Activated CD4-positive, alpha-beta T cell treated with anti-CD3 and anti-CD28 coated beads, Interleukin-10, Interleukin-2, amounts not matched to agents 100 ng/mL and 50 ng/mL, durations not matched to agents 16 hours and 8 hours (primary cell): ENCODE data around the gene RGS19.
A peak's percentile ranks its signal among the peaks of the same experiment; 100 is the strongest.

ENCODE experiments used
- DNase-seq: peaks from one replicate; pipeline ENCODE4 v3.0.0-alpha.2; 2020

Gene RGS19

DNA sequence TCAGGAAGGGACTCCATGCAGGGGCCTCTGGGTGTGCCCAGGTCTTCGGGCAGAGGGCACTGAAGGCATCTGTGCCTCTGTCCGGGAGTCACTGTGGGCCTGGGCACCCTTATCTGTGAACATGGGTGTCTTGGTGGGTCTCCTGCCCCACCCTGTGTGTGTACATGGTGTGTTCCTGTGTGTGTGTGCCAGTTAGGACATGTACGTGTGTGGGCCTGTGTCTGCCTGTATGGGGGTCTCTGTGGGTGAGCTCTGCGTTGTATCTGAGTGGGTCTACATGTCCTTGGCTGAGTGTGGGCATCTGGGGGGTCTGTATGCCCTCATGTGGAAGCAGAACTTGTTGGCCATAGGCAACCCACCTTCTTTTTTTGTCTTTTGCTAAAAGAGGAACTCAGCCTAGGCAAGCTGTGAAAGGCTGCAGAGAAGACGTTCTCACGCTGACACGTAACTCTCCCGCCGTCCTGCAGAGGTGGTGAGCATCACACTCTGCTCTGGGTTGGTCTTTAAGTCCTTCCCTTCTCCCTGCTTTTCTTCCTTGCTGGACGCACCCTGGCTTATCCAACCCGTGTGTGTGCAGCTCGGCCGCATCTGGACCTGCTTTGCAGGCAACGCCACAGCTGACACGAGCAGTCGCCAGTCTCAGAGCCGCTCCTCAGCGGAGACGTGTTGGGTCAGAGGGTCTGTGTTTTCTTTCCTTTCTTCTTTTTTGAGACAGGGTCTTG, 28.6 kb upstream of the RGS19 start:
- DNase-seq: no peak

DNA sequence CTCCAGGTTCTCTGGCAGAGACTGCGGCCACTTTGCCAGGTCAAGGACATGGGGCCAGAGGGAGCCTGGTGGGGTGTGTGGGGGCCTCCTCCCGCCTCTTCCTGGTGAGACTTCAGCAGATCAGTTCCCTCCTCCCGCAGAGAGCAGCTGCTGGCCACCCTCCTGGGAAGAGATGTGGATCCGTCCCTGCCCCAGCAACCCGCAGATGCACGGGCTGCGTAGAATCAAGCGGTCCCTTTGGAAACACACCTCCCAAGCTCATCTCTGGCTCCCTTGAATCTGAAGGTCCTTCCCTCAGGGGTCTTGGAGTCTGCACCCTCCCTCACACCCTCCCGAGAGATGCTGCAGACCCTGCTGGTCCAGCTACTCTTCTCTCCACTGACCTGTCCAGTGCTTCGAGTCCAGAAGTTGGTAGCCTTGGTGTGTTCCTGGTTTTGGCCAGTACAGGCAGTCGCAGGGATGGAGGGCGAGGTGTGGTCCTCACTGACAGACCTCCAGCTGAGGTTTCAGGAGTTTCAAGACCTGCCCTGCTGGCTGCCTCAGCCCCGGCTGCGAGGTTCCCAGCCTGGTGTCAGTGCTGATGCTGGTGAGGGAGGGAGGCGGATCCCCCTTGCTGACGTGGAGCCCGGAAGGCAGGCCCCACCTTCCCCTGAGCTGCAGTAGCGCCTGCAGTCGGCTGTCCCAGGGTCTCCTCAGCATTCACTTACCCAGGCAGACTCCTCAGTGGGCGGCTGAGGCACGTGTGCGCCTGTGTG, 27.8 kb upstream of the RGS19 start, which contains the start of gene NPBWR2:
Gene NPBWR2, minus strand, starts transcription at position 585 of the 755 bp plus-strand sequence. CDS start 734 bp downstream, outside the sequence.
- no peak for DNase-seq

- no peak for DNase-seq
Measured at GRCh38 chr20:64106435-64106961, 27.2 kb upstream of the RGS19 start.

GRCh38 chr20:64105846-64106434, 26.6 kb upstream of the RGS19 start:
- DNase-seq: no peak

DNA sequence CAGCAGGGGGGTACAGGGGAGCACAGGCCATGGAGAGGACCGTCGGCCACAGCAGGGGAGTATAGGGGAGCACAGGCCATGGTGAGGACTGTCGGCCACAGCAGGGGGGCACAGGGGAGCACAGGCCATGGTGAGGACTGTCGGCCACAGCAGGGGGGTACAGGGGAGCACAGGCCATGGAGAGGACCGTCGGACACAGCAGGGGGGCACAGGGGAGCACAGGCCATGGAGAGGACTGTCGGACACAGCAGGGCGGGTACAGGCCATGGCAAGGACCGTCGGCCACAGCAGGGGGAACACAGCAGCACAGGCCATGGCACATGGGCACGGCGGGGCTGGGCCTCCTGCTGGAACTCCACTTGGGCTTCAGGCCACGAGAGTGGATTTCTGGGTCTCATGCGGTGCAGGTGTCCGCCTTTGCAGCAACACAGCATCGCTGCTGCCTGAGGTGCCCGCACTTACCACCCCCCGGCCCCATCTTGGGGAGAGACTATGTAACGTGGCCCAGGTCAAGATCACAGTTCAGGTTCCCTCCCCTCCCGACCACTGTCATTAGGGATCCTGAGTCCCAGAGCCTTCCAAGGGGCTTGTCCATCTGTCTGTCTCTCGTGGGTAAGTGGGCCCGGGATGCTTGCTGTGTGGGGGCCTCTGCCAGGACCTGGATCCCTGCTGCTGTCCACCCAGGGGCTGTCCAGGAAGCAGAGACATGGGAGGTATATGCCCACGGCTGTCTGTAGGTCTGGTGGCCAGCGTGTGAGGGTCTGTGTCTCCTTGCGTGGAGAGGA, 25.5 kb upstream of the RGS19 start:
- DNase-seq: no peak

- DNase-seq: no peak
Measured at GRCh38 chr20:64103871-64104666, 24.8 kb upstream of the RGS19 start.

DNA sequence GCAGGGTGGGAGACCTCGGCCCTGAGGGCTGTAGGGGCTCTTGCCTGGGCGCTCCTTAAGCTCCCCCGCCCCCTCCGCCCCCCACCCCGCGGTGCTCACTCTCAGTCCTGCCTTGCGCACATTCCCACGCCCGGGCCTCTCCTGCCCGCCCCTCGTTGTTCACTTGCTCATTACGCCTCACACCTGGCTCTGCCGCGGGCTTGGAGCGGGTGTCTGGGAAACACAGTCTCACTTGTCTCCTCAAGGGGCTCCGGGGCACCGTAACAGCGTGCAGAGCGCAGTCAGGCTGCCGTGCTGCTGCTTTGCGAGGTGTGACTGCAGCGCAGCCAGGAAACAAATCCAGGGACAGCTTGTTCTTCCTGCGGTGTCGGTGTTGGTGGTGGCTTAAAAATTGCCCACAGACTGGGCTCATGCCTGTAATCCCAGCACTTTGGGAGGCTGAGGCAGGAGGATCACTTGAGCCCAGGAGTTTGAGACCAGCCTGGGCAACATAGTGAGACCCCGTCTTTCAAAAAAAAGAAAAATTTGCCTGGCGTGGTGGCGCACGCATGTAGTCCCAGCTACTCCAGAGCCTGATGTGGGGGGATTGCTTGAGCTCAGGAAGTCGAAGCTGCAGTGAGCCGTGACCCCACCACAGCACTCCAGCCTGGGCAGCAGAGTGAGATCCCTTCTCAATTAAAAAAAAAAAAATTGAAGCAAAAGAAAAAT, 23.5 kb upstream of the RGS19 start:
- no peak for DNase-seq

GRCh38 chr20:64101731-64102621, 22.7 kb upstream of the RGS19 start:
- DNase-seq: peak; percentile 61

DNA sequence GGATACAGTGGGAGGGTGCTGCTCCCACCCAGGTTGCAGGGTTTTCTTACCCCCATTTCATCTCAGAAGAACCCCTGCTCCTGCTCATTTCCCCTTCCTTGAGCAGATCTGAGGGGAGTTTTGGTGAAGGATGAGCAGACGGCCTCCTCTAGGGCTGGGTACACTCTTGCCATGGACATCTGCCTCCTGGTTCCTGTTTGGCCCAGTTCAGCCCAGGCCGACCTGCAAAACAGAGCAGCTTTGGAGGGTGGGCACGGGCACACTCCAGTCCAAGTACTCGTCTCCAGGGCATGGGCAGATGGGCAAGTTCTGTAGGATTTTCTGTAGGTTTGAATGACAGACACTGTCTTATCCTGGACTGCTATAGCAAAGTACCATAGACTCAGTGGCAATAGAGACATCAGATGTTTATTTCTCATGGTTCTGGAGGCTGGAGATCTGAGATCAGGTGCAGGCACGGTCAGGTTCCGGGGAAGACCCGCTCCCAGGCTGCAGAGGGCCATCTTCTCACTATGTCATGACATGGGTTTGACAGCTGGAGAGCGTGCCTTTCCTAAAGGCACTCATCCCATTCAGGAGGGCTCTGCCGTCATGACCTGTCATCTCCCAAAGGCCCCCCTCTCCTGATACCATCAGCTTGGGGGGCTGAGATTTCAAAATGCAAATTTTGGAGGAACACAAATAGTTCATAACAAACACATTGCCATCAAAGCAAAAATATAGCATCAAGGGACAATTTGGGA, 21.8 kb upstream of the RGS19 start:
- DNase-seq: no peak

- DNase-seq: no peak
Measured at GRCh38 chr20:64100566-64100888, 21.2 kb upstream of the RGS19 start.

- no peak for DNase-seq
Measured at GRCh38 chr20:64099880-64100565, 20.7 kb upstream of the RGS19 start.

- DNase-seq: no peak
Measured at GRCh38 chr20:64099086-64099786, 19.9 kb upstream of the RGS19 start.

DNA sequence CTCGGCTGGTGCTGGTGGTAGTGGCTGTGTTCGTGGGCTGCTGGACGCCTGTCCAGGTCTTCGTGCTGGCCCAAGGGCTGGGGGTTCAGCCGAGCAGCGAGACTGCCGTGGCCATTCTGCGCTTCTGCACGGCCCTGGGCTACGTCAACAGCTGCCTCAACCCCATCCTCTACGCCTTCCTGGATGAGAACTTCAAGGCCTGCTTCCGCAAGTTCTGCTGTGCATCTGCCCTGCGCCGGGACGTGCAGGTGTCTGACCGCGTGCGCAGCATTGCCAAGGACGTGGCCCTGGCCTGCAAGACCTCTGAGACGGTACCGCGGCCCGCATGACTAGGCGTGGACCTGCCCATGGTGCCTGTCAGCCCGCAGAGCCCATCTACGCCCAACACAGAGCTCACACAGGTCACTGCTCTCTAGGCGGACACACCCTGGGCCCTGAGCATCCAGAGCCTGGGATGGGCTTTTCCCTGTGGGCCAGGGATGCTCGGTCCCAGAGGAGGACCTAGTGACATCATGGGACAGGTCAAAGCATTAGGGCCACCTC, 19.2 kb upstream of the RGS19 start:
- no peak for DNase-seq

DNA sequence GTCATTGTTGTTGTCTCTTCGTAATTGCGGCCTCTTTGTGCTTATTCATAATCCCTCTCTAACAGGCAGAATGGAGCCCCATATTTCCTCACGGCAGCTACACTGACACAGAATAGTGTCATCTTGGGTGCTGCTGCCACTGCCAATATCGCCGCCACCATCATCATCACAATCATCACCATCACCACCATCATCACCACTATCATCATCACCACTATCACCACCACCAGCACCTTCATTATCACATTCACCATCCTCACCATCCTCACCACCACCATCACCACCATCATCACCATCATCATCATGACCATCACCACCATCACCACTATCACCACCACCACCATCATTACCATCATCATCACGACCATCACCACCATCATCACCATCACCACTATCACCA, 17.2 kb upstream of the RGS19 start:
- no peak for DNase-seq

DNA sequence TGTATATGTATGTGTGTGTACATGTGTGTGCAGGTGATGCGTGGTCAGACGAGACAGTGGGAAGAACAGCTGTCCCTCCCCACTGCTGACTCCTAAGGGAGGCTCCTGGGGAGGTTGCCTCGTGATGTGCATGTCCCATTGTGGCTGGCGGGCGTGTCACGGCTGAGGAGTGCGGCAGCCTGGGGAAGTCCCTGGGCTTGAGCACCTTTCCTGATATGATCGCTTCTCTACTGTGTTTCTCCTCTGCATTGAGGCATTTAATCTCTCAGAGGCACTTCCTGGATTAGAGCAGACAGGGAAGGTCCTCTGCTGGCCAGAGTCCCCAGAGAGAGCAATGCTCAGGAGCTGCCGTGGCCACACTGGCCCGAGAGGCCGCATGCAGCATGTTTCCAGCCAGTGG, 16.6 kb upstream of the RGS19 start:
- no peak for DNase-seq

GRCh38 chr20:64095455-64095854, 16.1 kb upstream of the RGS19 start:
- no peak for DNase-seq

GRCh38 chr20:64093013-64093503, 13.7 kb upstream of the RGS19 start:
- no peak for DNase-seq
